ENCODE results near the gene GLMP. TPM values are rescaled to one million over a fixed set of nuclear protein-coding genes. Genes with fewer than 3 reads are reported as not detected.

GLMP gene
- polyA plus RNA-seq, 1 donor (not counting 4 experiments of a cell fraction or from before 2014, with no cell fraction given) = 12.5 TPM

- no peak overlapping the region for H3K4me3 ChIP-seq (ENCODE audit: control insufficient read depth in 2 of 3, extremely low read depth in 1 of 3, insufficient read depth in 2 of 3, low read depth in 1 of 3, low read length in 3 of 3)
- DNase-seq (ENCODE audit: low read depth, low spot score) (no peak), FAIRE-seq (peak; percentile 99)
- peak overlapping the region; percentile 39 for H3K27ac ChIP-seq (ENCODE audit: control insufficient read depth, insufficient read depth, low read length)
- no peaks in the 10 kb centered on the region for H3K79me2 ChIP-seq (ENCODE audit: control insufficient read depth, insufficient read depth, low read length)
- H3K4me2 ChIP-seq (ENCODE audit: control insufficient read depth, extremely low read depth, insufficient read depth, low read depth, low read length) = no peak overlapping the region
- H3K36me3 ChIP-seq (ENCODE audit: control insufficient read depth in 2 of 2, extremely low read depth in 1 of 2, insufficient read depth in 2 of 2, low read length in 2 of 2) = peaks cover 26 to 66% of the 10 kb centered on the region in 2 experiments
- TF ChIP-seq, protein P1, sequence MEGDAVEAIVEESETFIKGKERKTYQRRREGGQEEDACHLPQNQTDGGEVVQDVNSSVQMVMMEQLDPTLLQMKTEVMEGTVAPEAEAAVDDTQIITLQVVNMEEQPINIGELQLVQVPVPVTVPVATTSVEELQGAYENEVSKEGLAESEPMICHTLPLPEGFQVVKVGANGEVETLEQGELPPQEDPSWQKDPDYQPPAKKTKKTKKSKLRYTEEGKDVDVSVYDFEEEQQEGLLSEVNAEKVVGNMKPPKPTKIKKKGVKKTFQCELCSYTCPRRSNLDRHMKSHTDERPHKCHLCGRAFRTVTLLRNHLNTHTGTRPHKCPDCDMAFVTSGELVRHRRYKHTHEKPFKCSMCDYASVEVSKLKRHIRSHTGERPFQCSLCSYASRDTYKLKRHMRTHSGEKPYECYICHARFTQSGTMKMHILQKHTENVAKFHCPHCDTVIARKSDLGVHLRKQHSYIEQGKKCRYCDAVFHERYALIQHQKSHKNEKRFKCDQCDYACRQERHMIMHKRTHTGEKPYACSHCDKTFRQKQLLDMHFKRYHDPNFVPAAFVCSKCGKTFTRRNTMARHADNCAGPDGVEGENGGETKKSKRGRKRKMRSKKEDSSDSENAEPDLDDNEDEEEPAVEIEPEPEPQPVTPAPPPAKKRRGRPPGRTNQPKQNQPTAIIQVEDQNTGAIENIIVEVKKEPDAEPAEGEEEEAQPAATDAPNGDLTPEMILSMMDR (optimal IDR thresholded peaks at IDR 0.05 in 1 of 3, IDR thresholded peaks at IDR 0.05 in 1 of 3, conservative IDR thresholded peaks at IDR 0.05 in 1 of 3; ENCODE audit: extremely low read depth in 1 of 3, insufficient read depth in 2 of 3, low read length in 3 of 3) = no peak
- TF ChIP-seq EZH2 (IDR thresholded peaks at IDR 0.05; ENCODE audit: low read length) = no peak
- no peak overlapping the region for H3K9ac ChIP-seq (ENCODE audit: control insufficient read depth, extremely low read depth, insufficient read depth, low read length)
- peaks cover 65% of the 10 kb centered on the region for H3K4me1 ChIP-seq (ENCODE audit: control insufficient read depth, extremely low read depth, insufficient read depth, low read length)
- dilution Hi-C loops (cut with MboI; ENCODE audit: extremely low pct_ligation_motif_present, low sequenced_read_pairs) = no loop called here
- peaks cover 5% of the 10 kb centered on the region for H3K9me1 ChIP-seq (ENCODE audit: control insufficient read depth, extremely low read depth, insufficient read depth, low read length)
- no peaks in the 10 kb centered on the region for H3K27me3 ChIP-seq (ENCODE audit: control insufficient read depth, extremely low read depth, insufficient read depth, low read length)
- H3K9me3 ChIP-seq (ENCODE audit: control insufficient read depth, low read depth, low read length) = no peaks in the 10 kb centered on the region
- no peak overlapping the region for H2AFZ ChIP-seq (ENCODE audit: control insufficient read depth, low read length)
- peaks cover 10% of the 10 kb centered on the region for H4K20me1 ChIP-seq (ENCODE audit: control insufficient read depth, extremely low read depth, insufficient read depth, low read length)
These were observed 36.6 kb downstream of the GLMP start for GRCh38 chr1:156258859-156259258.

DNA sequence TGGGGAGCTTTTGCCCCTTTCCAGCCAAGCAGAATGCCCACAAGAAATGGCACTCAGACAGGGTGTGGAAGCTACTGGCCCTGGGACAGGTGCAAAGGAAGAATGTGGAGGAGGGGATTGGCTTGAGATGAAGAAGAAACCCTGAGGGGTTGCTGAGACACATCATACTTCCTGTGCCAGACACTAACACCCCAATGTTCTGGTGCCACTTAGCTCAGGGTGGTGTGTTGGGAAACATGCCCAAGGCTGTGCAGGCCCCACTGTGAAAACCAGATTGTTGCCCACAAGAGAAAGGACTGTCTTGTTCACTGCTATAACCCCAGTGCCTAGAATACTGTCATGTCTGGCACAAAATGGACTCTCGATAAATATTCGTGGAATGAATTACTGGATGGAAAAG, 37.8 kb downstream of the GLMP start:
- H3K27me3 ChIP-seq (ENCODE audit: control insufficient read depth, extremely low read depth, insufficient read depth, low read length) = no peaks in the 10 kb centered on the region
- peak overlapping the region; percentile 38 for H3K4me2 ChIP-seq (ENCODE audit: control insufficient read depth, extremely low read depth, insufficient read depth, low read depth, low read length)
- no peaks in the 10 kb centered on the region for H3K79me2 ChIP-seq (ENCODE audit: control insufficient read depth, insufficient read depth, low read length)
- peaks cover 36 to 67% of the 10 kb centered on the region in 2 experiments for H3K36me3 ChIP-seq (ENCODE audit: control insufficient read depth in 2 of 2, extremely low read depth in 1 of 2, insufficient read depth in 2 of 2, low read length in 2 of 2)
- H3K4me3 ChIP-seq (ENCODE audit: control insufficient read depth in 2 of 3, extremely low read depth in 1 of 3, insufficient read depth in 2 of 3, low read depth in 1 of 3, low read length in 3 of 3) = no peak overlapping the region
- peaks cover 54% of the 10 kb centered on the region for H3K4me1 ChIP-seq (ENCODE audit: control insufficient read depth, extremely low read depth, insufficient read depth, low read length)
- DNase-seq (ENCODE audit: low read depth, low spot score) (no peak), FAIRE-seq (peak; percentile 77)
- TF ChIP-seq EZH2 (IDR thresholded peaks at IDR 0.05; ENCODE audit: low read length) = no peak
- TF ChIP-seq, protein P1 (optimal IDR thresholded peaks at IDR 0.05 in 1 of 3, IDR thresholded peaks at IDR 0.05 in 1 of 3, conservative IDR thresholded peaks at IDR 0.05 in 1 of 3; ENCODE audit: extremely low read depth in 1 of 3, insufficient read depth in 2 of 3, low read length in 3 of 3) = no peak
- peak overlapping the region; percentile 39 for H3K27ac ChIP-seq (ENCODE audit: control insufficient read depth, insufficient read depth, low read length)
- H3K9me1 ChIP-seq (ENCODE audit: control insufficient read depth, extremely low read depth, insufficient read depth, low read length) = peaks cover 5% of the 10 kb centered on the region
- no peaks in the 10 kb centered on the region for H3K9me3 ChIP-seq (ENCODE audit: control insufficient read depth, low read depth, low read length)
- peaks cover 4% of the 10 kb centered on the region for H4K20me1 ChIP-seq (ENCODE audit: control insufficient read depth, extremely low read depth, insufficient read depth, low read length)
- H3K9ac ChIP-seq (ENCODE audit: control insufficient read depth, extremely low read depth, insufficient read depth, low read length) = no peak overlapping the region
- H2AFZ ChIP-seq (ENCODE audit: control insufficient read depth, low read length) = no peak overlapping the region
- dilution Hi-C loops (cut with MboI; ENCODE audit: extremely low pct_ligation_motif_present, low sequenced_read_pairs) = no loop called here
